GM04504 (cell line): Measurements from ENCODE around the gene ANKH.
"Not testable (repeated sequence)": the region's sequence is repeated elsewhere in the genome, so short reads cannot be mapped to it uniquely, and the experiment has no call there.

ENCODE experiments used
- DNase-seq: peaks from one replicate; pipeline ENCODE4 v3.0.0-alpha.2; 2012; ENCODE audit warnings: low read depth

ANKH gene

DNA sequence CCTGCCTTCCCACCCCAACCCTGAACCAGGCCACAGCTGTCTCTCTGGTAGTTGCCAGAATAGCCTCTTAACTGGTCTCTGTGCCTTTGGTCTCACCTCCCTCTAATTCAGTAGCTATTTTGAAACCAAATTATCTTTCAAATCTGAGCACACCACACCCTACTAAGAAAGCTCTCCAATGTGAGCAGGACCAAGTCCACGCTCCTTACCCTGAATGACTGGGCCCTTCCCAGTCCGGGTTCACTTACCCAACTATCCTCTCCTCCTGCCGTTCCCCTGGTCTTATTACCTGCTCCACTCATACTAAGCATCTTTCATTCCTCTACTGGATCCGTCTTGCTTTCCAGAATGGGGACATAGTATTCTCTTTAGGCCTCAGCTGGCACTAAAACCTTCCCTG, 16.8 kb downstream of the ANKH start:
- DNase-seq = no peak

DNA sequence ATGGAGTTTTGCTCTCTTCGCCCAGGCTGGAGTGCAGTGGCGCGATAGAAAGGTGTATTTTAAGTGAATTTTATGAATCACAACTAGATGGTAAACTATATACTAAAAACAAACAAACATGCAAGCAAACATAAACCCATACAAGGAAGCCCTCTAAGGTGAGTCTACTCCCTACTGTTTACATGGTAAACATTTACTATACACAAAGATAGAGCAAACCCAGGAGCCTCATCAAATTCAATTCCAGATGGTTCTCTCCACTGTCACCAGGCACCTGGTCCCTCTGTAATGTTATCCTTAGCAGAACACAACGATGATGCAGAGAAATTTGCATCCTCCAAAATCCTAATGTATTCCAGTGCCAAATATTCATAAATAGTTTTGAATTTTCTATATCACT, 17.9 kb downstream of the ANKH start:
- DNase-seq = no peak

DNA sequence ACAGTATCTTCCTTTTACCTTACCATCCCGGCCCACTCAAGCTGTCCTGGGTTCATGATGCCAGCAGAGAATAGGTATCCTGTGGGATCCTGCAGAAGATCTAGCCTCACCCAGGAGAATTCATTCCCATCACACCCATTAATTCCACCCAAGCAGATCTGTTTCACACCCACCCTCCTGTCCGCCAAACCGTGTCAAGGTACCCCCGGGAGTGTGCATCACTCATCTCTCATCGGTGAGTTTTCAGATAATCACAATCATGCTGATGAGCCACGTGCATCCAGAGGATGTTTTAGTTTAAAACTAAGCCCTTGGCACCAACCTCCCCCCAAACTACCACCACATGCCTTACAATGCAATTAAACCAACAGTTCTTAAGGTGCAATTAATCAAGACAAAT, 18.8 kb downstream of the ANKH start:
- no peak for DNase-seq

DNA sequence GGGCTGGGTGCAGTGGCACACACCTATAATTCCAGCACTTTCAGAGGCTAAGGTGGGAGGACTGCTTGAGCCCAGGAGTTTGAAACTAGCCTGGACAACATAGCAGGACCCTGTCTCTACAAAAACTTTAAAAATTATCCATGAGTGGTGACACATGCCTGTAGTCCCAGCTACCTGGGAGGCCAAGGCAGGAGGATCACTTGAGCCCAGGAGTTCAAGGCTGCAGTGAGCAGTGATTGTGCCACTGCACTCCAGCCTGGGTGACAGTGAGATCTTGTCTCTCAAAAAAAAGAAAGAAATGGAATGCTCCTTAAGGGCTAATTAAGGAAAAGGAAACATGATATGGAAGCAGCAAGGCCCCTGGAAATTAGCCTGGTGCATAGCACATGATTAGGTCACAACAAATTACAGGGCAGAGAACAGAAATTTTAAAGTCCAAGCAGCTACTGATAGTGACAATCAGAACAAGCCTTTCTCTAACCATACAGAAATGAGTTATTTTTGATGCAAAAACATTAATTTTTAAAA, 19.5 kb downstream of the ANKH start:
- DNase-seq = no peak

DNA sequence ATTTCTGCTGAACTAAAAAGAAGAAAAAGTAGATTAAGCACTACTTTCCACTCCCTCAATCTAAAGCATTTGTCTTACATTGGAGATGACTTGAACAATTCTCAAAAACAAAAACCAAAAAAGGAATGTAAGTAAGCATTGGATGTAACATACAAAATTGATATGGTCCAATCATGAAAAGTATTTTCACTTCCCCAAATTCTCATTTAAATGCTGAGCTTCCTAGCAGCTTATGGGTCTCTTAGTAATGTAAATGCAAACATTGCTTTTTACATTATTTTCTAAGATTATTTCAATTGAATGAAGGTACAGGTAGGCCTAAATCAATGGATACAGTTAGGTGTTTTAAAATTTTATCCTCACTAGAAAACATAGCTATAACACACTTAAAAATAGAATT, 20.0 kb downstream of the ANKH start:
- no peak for DNase-seq

DNA sequence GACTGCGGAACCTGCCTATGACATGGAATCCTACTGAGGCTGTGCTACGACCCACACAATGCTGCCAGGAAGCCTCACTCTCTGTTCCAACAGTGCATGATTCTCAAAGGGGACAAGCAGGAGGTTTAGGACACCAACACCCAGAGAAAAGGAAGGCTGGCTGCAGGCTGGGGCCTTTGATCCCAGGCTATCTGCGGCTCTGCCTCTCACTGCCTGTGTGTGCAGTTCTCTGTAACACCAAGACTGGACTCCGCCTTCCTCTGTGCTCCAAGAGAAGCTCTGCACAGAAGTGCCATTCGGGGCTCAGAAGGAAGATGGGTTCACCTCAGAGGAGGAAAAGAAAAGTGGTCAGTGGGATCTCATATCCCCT, 20.5 kb downstream of the ANKH start:
- no peak for DNase-seq

DNA sequence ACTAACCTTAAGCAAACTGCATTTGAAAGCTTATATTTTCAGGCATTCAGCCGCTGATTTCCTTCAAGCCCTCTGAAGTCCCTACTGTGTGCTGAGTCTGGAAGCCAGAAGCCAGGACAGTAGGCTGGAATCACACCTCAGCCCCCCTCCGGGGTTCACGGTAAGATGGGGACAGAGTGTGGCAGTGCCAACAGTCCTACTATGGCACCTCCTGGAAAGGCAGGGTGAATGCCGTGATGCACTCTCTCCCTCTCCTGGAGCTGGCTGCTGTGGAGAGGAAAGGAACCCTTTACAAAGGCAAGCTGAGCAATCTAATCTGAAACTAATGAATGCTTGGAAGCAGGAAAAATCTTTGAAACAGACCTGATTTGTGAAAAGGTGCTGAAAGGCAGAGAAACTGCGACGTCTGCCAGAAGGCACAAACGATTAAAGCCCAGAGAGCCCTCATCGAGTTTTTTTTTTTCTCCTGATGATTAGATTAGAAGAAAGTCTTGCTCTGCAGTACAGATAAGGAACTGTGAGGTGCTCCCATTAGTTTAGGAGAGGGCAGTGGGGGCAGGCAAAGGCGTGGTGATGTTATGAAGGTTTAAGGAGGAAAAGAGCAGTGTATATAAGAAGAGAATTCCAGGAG, 21.0 kb downstream of the ANKH start:
- DNase-seq = no peak

DNA sequence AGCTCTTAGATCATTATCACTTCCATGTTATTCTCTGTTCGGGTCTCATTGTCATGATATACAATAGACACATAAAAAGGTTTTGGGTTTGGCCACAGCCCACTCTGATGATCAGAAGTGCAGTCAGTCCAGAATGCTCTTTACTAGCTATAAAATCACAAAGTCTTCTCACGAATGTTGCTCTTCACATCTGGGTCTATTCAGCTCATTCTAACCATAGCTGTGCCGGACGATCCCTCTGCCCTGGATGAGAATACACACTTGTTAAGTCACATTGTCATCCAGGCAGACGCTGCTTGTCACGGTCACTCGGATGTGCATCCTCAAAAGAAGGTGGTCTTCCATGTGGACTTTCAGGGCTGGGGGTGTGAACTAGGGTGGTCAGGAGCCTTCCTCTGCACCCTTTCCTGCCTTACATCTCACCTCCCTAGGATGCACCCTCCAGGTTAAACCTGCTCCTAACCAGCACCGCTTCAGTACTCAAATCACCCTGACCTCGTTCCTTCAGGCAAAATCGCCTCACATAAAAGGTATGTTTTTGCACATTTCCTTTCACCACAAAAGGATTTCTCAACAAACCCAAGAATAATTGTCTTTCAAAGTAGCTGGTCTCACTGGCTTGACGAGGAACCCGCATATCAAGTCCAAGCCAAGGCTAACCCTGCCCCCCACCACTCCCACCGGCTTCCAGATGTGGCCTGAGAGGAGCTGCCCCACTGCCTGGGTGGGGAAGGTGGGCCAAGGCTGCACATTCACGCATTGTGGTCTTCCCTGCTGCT, 21.9 kb downstream of the ANKH start:
- no peak for DNase-seq

DNA sequence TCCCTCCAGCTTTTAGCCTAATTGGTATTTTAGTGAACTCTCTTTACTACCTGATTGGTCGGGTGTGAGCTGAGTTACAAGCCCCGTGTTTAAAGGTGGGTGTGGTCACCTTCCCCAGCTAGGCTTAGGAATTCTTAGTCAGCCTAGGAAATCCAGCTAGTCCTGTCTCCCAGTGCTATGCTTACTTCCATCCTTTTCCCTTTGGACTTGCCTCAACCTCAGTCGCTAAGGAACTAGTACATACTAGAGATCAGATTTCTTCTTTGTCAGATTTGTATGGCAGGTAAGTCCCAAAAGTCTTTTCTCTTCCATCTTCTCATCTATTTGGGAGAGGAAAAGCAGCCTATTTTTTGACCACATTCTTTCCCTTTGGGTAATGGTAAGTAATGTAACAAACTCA, 22.6 kb downstream of the ANKH start:
- DNase-seq = not testable (repeated sequence)

DNA sequence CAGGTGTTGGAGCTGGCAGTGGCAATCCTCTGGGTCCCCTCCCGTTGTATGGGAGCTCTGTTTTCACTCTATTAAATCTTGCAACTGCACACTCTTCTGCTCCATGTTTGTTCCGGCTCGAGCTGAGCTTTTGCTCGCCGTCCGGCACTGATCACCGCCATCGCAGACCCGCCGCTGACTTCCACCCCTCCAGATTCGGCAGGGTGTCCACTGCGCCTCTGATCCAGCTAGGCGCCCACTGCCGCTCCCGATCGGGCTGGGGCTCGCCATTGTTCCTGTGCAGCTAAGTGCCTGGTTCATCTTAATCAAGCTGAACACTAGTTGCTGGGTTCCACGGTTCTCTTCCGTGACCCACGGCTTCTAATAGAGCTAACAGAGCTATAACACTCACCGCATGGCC, 23.2 kb downstream of the ANKH start:
- no peak for DNase-seq

DNA sequence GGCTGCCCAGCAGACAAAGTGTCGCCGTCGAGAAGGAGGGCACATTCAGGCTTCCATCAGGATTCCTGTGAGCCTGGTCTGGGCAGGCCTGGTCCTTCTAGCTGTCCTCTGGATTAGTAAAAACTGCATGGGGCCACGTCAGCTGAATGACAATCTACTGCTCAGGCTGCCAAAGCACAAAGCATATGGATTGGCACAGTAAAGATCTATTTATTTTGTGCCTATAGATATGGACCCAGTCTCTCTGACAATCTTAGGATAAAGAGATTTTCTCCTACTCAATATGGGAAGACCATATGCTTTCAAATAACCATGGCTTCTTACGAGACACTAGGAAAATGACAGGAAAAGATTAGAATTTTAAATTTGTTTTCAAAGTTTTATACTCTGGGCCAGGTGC, 24.1 kb downstream of the ANKH start:
- DNase-seq = no peak

DNA sequence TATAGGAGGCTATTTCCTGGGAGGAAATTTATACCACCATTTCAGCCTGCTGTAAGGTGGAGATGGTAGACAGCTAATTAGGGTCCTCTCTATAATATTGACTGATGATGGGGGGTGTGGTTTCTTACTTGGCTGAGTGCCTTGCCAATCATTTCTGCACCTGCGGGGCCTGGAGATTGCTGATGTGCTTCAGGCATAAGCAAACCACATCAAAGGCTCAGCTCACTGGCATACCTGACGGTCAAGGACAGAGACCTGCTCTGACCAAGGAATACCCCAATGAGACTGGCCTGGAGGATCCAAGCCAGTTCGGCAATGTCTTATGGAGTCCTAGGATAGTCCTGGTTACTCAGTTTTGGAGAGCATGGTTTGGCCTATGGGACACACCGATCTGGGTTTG, 29.5 kb downstream of the ANKH start:
- DNase-seq = no peak

DNA sequence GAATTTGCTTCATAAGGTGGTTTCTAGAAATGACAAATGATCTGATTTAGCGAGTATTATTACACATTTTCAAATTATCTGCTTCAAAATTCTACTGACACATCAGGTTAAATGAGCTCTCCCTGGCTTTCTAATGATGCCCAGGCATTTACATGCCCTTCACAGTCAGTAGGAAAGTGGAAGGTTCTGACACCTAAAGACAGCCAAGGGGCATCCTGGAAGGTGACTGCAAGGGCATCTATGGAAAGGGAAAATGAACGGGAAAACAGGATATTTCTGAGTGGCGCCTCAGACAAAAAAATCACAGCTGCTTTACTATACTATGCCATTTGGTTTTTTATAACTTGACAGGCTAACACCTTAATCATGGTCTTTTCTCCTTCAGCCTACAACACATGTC, 31.0 kb downstream of the ANKH start:
- no peak for DNase-seq

DNA sequence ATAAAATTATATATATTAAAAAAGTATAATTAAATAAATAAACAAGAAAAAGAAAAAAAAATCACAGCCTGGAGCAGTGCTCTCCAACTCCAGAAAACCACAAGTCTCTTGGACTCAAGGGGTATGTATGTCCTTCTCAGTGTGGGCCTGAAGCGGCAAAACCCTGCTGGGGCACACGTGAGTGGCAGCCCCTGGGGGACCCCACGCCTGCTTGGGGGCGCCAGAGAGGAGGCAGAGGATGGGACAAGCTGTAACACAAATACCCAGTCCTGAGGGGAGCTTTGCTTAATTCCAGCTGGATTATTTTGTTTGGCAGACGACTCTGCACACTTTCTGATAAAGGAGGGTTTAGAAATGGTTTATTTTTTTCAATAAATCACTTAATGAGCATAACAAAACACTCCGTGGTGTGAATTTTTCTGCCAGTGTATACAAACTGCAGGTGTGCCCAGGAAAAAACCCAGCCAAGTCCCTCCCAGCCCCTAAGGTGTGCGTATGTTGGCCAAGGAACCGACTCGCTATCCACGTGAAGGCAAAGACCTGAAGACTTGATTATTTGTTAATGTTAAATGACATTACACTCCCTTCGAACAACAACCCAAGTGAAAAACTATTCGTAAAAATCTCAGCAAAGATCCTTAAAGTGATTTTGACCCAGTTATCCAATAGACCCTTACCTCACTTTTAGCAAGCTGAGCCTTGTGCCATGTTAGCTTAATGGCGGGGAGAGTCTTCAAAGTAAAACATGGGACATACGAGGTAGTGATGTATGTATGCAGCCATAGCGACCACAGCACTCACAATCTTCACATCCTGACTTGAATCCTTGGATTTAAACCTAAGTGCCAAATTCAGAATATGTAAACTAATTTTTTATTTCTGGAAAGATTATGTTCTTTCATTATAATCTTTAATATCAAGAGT, 32.9 kb downstream of the ANKH start:
- no peak for DNase-seq

DNA sequence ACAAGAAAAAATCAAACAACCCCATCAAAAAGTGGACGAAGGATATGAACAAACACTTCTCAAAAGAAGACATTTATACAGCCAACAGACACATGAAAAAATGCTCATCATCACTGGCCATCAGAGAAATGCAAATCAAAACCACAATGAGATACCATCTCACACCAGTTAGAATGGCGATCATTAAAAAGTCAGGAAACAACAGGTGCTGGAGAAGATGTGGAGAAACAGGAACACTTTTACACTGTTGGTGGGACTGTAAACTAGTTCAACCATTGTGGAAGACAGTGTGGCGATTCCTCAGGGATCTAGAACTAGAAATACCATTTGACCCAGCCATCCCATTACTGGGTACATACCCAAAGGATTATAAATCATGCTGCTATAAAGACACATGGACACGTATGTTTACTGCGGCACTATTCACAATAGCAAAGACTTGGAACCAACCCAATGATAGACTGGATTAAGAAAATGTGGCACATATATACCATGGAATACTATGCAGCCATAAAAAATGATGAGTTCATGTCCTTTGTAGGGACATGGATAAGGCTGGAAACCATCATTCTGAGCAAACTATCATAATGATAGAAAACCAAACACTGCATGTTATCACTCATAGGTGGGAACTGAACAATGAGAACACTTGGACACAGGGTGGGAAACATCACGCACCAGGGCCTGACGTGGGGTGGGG, 34.0 kb downstream of the ANKH start:
- not testable (repeated sequence) for DNase-seq

DNA sequence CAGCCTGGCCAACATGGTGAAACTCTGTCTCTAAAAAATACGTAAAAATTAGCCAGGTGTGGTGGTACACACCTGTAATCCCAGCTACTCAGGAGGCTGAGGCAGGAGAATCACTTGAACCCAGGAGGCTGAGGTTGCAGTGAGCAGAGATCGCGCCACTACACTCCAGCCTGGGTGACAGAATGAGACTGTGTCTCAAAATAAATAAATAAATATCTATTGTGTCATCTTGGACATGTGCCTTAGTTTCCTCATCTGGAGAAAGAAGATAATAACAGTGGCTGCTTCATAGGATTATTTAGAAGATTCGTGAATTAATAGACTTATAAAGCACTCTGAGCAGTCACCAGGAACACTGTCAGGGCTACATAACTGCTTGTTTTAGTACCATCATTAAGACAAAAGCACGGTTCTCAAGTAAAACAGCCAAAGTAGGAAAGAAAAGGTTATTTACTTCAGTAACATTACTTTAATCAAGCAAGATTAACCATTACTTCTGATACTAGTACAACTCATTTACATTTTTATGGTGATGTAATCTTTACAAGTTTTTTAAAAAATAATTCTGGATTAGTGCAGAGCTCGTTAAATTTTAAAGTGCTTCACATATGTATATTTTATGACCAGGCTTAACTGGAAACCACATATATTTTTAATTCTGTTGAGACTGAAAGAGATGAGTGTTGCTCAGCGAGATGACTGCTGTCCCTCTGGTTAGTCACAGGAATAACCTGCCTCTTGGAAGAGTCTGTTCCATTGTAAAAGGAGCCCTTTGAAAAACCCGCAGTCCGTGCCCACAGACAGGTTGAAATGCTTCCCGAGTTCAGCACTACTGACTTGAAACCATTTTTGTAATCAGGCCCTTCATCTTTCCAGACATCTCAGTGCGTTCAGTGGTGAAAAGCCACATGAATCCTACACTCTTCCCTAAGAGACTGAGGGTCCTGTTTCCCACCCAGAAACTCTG, 36.7 kb downstream of the ANKH start:
- no peak for DNase-seq

DNA sequence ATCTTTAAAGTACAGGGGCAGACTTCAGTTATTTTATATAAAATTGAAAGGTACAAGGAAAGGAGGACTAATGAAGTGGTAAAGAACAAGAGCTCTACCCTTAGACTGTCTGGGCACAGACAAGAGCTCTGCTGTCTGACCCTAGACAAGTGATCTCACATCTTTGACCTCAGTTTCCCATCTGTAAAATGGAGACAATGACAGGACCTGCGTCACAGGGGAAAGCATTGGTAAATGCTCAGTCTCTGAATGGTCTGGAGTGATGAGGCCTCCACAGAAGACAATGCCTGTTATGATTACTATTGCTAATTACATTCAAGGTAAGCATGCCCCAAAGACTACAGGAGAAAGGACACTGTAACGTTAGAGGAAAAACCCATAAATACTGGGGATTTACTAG, 37.5 kb downstream of the ANKH start:
- DNase-seq = no peak

DNA sequence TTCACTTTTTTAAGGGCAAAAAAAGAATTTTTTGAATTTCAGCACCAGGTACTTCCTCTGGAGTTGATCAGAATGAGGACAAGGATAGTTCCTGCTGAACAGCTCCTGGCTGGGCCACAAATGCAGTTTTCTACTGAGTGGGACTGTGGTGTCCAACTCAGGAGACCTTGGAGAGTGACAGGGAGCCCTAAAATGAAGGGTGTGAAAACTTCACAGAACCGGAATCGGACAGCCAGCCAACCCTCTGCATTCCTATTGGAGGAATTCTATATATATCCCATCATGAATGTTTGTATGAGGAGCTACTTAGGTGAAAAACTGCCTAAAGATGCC, 40.6 kb downstream of the ANKH start:
- DNase-seq = no peak

DNA sequence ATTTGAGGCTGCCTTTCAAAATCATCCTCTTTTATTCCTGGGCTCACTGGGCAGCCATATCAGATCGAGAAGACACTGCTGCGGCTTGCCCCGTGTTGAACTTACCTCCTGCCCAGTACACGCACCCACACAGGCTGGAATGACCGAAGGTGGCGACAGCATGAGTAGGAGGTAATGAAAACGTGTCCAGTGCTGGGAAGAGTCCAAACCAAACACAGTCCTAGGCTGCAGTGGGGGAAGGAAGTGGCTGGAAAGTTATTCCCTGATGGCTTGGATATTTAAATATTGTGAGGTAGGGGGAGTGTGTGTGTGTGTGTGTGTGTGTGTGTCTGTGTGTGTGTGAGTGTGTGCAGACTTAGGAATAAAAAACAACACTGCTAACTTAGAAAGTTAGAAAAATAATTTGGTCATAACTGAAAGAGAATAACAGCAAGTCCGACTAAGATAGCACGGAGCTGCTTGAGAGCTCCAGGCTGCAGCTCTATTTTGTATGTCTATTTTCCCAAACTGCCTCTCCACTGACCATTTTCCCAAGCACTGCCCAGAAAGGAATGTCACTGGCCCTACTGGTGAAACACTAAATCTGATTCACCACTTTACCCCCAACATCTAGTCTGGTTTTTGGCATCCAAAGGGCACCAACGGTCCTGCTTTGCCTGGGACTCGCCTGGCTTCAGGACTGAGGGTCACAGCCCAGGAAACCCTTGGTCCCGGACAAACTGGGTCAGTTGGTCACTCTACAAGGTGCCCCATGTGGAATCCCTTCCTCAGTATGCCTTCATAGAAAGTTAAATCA, 41.2 kb downstream of the ANKH start:
- DNase-seq = no peak

DNA sequence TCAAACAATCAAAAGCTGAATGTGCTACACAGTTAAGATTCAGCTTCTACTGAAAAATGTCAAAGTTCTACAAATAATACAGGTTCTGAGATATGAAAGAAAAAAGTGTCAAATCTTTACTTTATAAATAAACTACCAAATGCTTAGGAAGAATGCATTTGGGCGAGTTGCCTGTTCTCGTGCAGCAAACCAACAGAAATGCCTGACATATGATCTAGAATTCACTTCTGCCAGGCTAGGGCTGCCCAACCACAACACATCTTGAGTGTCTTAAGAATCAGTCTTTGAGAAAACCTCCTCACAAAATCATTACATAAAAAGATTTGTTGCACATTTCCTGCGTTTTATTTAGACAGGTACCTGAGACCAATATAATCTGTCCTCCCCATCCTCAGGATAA, 42.2 kb downstream of the ANKH start:
- no peak for DNase-seq
